DMS 273 (cell line): ENCODE measurements around the gene CYB561D1.
"Not testable (repeated sequence)": the region's sequence is repeated elsewhere in the genome, so short reads cannot be mapped to it uniquely, and the experiment has no call there.

Experiments used
- DNase-seq: peaks from one replicate; lab custom pipeline; 2025; ENCODE audit not compliant: unreplicated experiment; lab: John Stamatoyannopoulos, UW

CYB561D1 gene

GRCh38 chr1:109493805-109494539 lies at the start of gene CYB561D1:
Gene CYB561D1, plus strand, starts transcription at chr1:109494094. Its CDS starts 46 bp downstream, at chr1:109494140.
- peak; percentile 95 for DNase-seq

GRCh38 chr1:109444346-109444745 lies 49.5 kb upstream of the CYB561D1 start:
- no peak for DNase-seq

GRCh38 chr1:109445949-109446695 lies 47.8 kb upstream of the CYB561D1 start:
- not testable (repeated sequence) for DNase-seq

GRCh38 chr1:109447524-109447923 lies 46.4 kb upstream of the CYB561D1 start:
- no peak for DNase-seq

- no peak for DNase-seq
Observed at GRCh38 chr1:109454497-109455133, 39.3 kb upstream of the CYB561D1 start.

GRCh38 chr1:109457819-109458218 lies 36.1 kb upstream of the CYB561D1 start:
- no peak for DNase-seq

GRCh38 chr1:109466125-109466451 lies 27.8 kb upstream of the CYB561D1 start:
- DNase-seq: peak; percentile 64

GRCh38 chr1:109466452-109467300 lies 27.2 kb upstream of the CYB561D1 start, which contains the start of gene SYPL2:
Gene SYPL2, plus strand, starts transcription at chr1:109466546. Its CDS starts 298 bp downstream, at chr1:109466844.
- peak; percentile 67 for DNase-seq

GRCh38 chr1:109467301-109467777 lies 26.6 kb upstream of the CYB561D1 start:
- DNase-seq: no peak

GRCh38 chr1:109468061-109468460 lies 25.8 kb upstream of the CYB561D1 start:
- no peak for DNase-seq

GRCh38 chr1:109468903-109469302 lies 25.0 kb upstream of the CYB561D1 start:
- DNase-seq: no peak

GRCh38 chr1:109470245-109470644 lies 23.6 kb upstream of the CYB561D1 start:
- no peak for DNase-seq

- DNase-seq: no peak
Observed at GRCh38 chr1:109472779-109473178, 21.1 kb upstream of the CYB561D1 start.

- not testable (repeated sequence) for DNase-seq
Observed at GRCh38 chr1:109473284-109474057, 20.4 kb upstream of the CYB561D1 start.

- DNase-seq: no peak
Observed at GRCh38 chr1:109474697-109475096, 19.2 kb upstream of the CYB561D1 start.

- DNase-seq: no peak
Observed at GRCh38 chr1:109475261-109475660, 18.6 kb upstream of the CYB561D1 start.

GRCh38 chr1:109476825-109477224 lies 17.1 kb upstream of the CYB561D1 start:
- DNase-seq: no peak

GRCh38 chr1:109477821-109478220 lies 16.1 kb upstream of the CYB561D1 start:
- no peak for DNase-seq

GRCh38 chr1:109478806-109479205 lies 15.1 kb upstream of the CYB561D1 start:
- no peak for DNase-seq

- DNase-seq: no peak
Observed at GRCh38 chr1:109479311-109479710, 14.6 kb upstream of the CYB561D1 start.
